IMR-90 (cell line): ENCODE data around the gene POLR2I. TPM values are rescaled to one million over a fixed set of nuclear protein-coding genes. Genes with fewer than 3 reads are reported as not detected.

Experiments used
- ATAC-seq: fragments of 200-7000 bp; cut with Tn5 transposase; 2 replicates; pipeline ENCODE4 v1.9.1; 2020; ENCODE audit warnings: low read depth, mild to moderate bottlenecking, moderate library complexity
- BruUV-seq: library from RNA; stranded (reverse); fragments of 400-500 nt; replicated peaks from 2 replicates; lab custom pipeline; 2021; lab: Mats Ljungman, UMichigan
- CTCF ChIA-PET: fragments of 300-600 bp; formaldehyde crosslinking; extraction: SDS; loops from one replicate; lab custom pipeline; 2021; ENCODE audit warnings: antibody characterized with exemption; lab: Yijun Ruan, JAX
- POLR2A ChIA-PET: fragments of 300-600 bp; sonication (Branson Sonifier 250); formaldehyde crosslinking; loops from one replicate; lab custom pipeline; 2022; ENCODE audit warnings: antibody characterized with exemption; ENCODE audit not compliant: unreplicated experiment; lab: Charles Lee
- DNase-seq: peaks from one replicate; pipeline ENCODE4 v3.0.0; 2013
- H2AFZ ChIP-seq: replicated peaks from 2 replicates; pipeline ENCODE3; 2013; ENCODE audit warnings: low read length, mild to moderate bottlenecking; ENCODE audit not compliant: poor library complexity
- H2AK5ac ChIP-seq: 2 replicates; pipeline ENCODE4 v1.6.1; 2013; ENCODE audit warnings: low read depth, low read length, inconsistent platforms
- H2AK9ac ChIP-seq: replicated peaks from 2 replicates; pipeline ENCODE3; 2013; ENCODE audit warnings: mild to moderate bottlenecking, low read depth, low read length, moderate library complexity; ENCODE audit not compliant: poor library complexity
- H2BK120ac ChIP-seq: 2 replicates; pipeline ENCODE4 v1.6.1; 2013; ENCODE audit warnings: low read depth, low read length, inconsistent platforms
- H2BK15ac ChIP-seq: 3 replicates; pipeline ENCODE4 v1.6.1; 2013; ENCODE audit warnings: low read depth, low read length, inconsistent platforms
- H2BK20ac ChIP-seq: 2 replicates; pipeline ENCODE4 v1.6.1; 2013; ENCODE audit warnings: low read depth, mild to moderate bottlenecking, inconsistent platforms, low read length, moderate library complexity
- H2BK5ac ChIP-seq: 2 replicates; pipeline ENCODE4 v1.6.1; 2013; ENCODE audit warnings: mild to moderate bottlenecking, low read depth, low read length, inconsistent platforms; ENCODE audit not compliant: poor library complexity, severe bottlenecking
- H3K14ac ChIP-seq: replicated peaks from 2 replicates; pipeline ENCODE4 v1.6.1; 2013; ENCODE audit warnings: low read depth, low read length, inconsistent platforms
- H3K18ac ChIP-seq: 2 replicates; pipeline ENCODE4 v1.6.1; 2013; ENCODE audit warnings: low read depth, low read length, control low read depth
- H3K23ac ChIP-seq: 2 replicates; pipeline ENCODE4 v1.6.1; 2013; ENCODE audit warnings: low read depth, low read length, inconsistent platforms
- H3K27ac ChIP-seq: 2 replicates; pipeline ENCODE4 v1.5.1; 2013; ENCODE audit warnings: mild to moderate bottlenecking, control low read depth, low read length; ENCODE audit not compliant: insufficient read depth
- H3K27me3 ChIP-seq: 2 replicates; pipeline ENCODE4 v1.6.1; 2013; ENCODE audit warnings: low read length; ENCODE audit not compliant: control insufficient read depth, insufficient read depth
- H3K36me3 ChIP-seq: 2 replicates; pipeline ENCODE4 v1.6.1; 2013; ENCODE audit warnings: low read length, mixed read lengths; ENCODE audit not compliant: control insufficient read depth, insufficient read depth
- H3K4ac ChIP-seq: 2 replicates; pipeline ENCODE4 v1.6.1; 2013; ENCODE audit warnings: low read depth, low read length, inconsistent platforms
- H3K4me1 ChIP-seq: 2 replicates; pipeline ENCODE4 v1.6.1; 2013; ENCODE audit warnings: low read length, mixed read lengths; ENCODE audit not compliant: control insufficient read depth, insufficient read depth
- H3K4me2 ChIP-seq: 2 replicates; pipeline ENCODE4 v1.6.1; 2013; ENCODE audit warnings: low read depth, mild to moderate bottlenecking, control low read depth, low read length, moderate library complexity
- H3K4me3 ChIP-seq: 2 replicates; pipeline ENCODE4 v1.5.1; 2013; ENCODE audit warnings: low read depth, mild to moderate bottlenecking, control low read depth, low read length, moderate library complexity; ENCODE audit not compliant: insufficient read depth
- H3K56ac ChIP-seq: 2 replicates; pipeline ENCODE4 v1.6.1; 2013; ENCODE audit warnings: low read length, inconsistent platforms; ENCODE audit not compliant: insufficient read depth; ENCODE audit errors: extremely low read depth
- H3K79me1 ChIP-seq, 2 experiments: 2 replicates each; pipeline ENCODE4 v1.6.1; 2013; ENCODE audit warnings: low read length in 2 of 2, inconsistent platforms in 1 of 2, low read depth in 1 of 2
- H3K9ac ChIP-seq: 2 replicates; pipeline ENCODE4 v1.6.1; 2013; ENCODE audit warnings: low read depth, low read length, control low read depth
- H3K9me1 ChIP-seq: 2 replicates; pipeline ENCODE4 v1.6.1; 2013; ENCODE audit warnings: low read length, inconsistent platforms; ENCODE audit not compliant: insufficient read depth
- H3K9me3 ChIP-seq: 2 replicates; pipeline ENCODE4 v1.6.1; 2013; ENCODE audit warnings: low read length; ENCODE audit not compliant: control insufficient read depth, insufficient read depth
- H4K20me1 ChIP-seq: 2 replicates; pipeline ENCODE4 v1.6.1; 2013; ENCODE audit warnings: low read length, inconsistent platforms; ENCODE audit not compliant: insufficient read depth
- H4K5ac ChIP-seq: 2 replicates; pipeline ENCODE4 v1.6.1; 2013; ENCODE audit warnings: mild to moderate bottlenecking, low read depth, low read length, control low read depth
- H4K8ac ChIP-seq, 2 experiments: 2 replicates each; pipeline ENCODE4 v1.6.1; 2013; ENCODE audit warnings: low read depth in 2 of 2, low read length in 2 of 2, control low read depth in 1 of 2, inconsistent platforms in 1 of 2
- H4K91ac ChIP-seq: 2 replicates; pipeline ENCODE4 v1.6.1; 2013; ENCODE audit warnings: low read depth, low read length, inconsistent platforms; ENCODE audit not compliant: insufficient read depth
- BHLHE40 ChIP-seq: fragments of 150-350 bp; IDR thresholded peaks from 2 replicates; pipeline ENCODE4 v1.6.1; 2016; ENCODE audit warnings: mild to moderate bottlenecking, low read depth, low read length
- CEBPB ChIP-seq: IDR thresholded peaks from 2 replicates; pipeline ENCODE4 v1.6.1; 2012; ENCODE audit warnings: low read depth, low read length, improper control_type of control experiment
- CHD1 ChIP-seq: IDR thresholded peaks from 2 replicates; pipeline ENCODE4 v1.6.1; 2012; ENCODE audit warnings: low read depth, low read length, improper control_type of control experiment
- FOS ChIP-seq: fragments of 150-350 bp; IDR thresholded peaks from 2 replicates; pipeline ENCODE4 v1.6.1; 2016; ENCODE audit warnings: low read depth, low read length
- MAFK ChIP-seq: IDR thresholded peaks from 2 replicates; pipeline ENCODE4 v1.6.1; 2012; ENCODE audit warnings: low read depth, low read length, improper control_type of control experiment
- MAZ ChIP-seq: IDR thresholded peaks from 2 replicates; pipeline ENCODE4 v1.6.1; 2012; ENCODE audit warnings: low read depth, mild to moderate bottlenecking, low read length, improper control_type of control experiment, moderate library complexity, borderline replicate concordance
- MXI1 ChIP-seq: IDR thresholded peaks from 2 replicates; pipeline ENCODE4 v1.6.1; 2012; ENCODE audit warnings: low read depth, mild to moderate bottlenecking, low read length, moderate library complexity, borderline replicate concordance
- NFE2L2 ChIP-seq: fragments of 150-350 bp; IDR thresholded peaks from 2 replicates; pipeline ENCODE4 v1.6.1; 2016; ENCODE audit warnings: low read depth, mild to moderate bottlenecking, low read length
- POLR2A ChIP-seq: IDR thresholded peaks from 2 replicates; pipeline ENCODE4 v1.6.1; 2012; ENCODE audit warnings: mild to moderate bottlenecking, low read depth, low read length
- RAD21 ChIP-seq: IDR thresholded peaks from 2 replicates; pipeline ENCODE4 v1.6.1; 2012; ENCODE audit warnings: low read length, improper control_type of control experiment
- RCOR1 ChIP-seq: IDR thresholded peaks from 2 replicates; pipeline ENCODE4 v1.6.1; 2012; ENCODE audit warnings: mild to moderate bottlenecking, low read length, improper control_type of control experiment; ENCODE audit not compliant: insufficient replicate concordance
- RFX5 ChIP-seq: IDR thresholded peaks from 2 replicates; pipeline ENCODE4 v1.8.0; 2012; ENCODE audit warnings: low read depth, mild to moderate bottlenecking, low read length, moderate library complexity
- SMC3 ChIP-seq: fragments of 150-350 bp; IDR thresholded peaks from 2 replicates; pipeline ENCODE4 v1.6.1; 2016; ENCODE audit warnings: low read depth, mild to moderate bottlenecking, antibody characterized with exemption, low read length, moderate library complexity
- WGBS, 2 experiments: methylation state at CpG; one replicate each; pipeline versions ENCODE4 v1.1.5 to v1.1.7; 2013; ENCODE audit warnings: missing lambda C conversion rate in 2 of 2; ENCODE audit not compliant: insufficient read length in 1 of 2; ENCODE audit errors: extremely low coverage in 2 of 2; 5-methylcytosine and 5-hydroxymethylcytosine counted together
- dilution Hi-C: fragments of 300-500 bp; cut with HindIII; formaldehyde crosslinking; loops from one replicate; pipeline ENCODE4 v1.14.3; 2018; ENCODE audit warnings: low sequenced_read_pairs; ENCODE audit not compliant: unreplicated experiment
- in situ Hi-C: fragments of 300-500 bp; cut with MboI; formaldehyde crosslinking; loops from 3 replicates; pipeline ENCODE4 v1.14.3; 2019; ENCODE audit warnings: low sequenced_read_pairs, inconsistent platforms, mixed read lengths
- intact Hi-C: fragments of 100-400 bp; cut with micrococcal nuclease; formaldehyde crosslinking; loops from 2 replicates; pipeline ENCODE4 v1.10.0; 2022
- polyA plus RNA-seq, 3 experiments: library from polyadenylated mRNA; depleted of rRNA; stranded (reverse); fragments of >200 nt; gene quantifications; 2 replicates each; pipeline ENCODE4 v1.2.3, GENCODE V29; 2012; ENCODE audit warnings: low replicate concordance in 1 of 3
- total RNA-seq: library from RNA; depleted of rRNA; stranded (reverse); fragments of >200 nt; gene quantifications from 2 replicates; pipeline ENCODE4 v1.2.3, GENCODE V29; 2012
- TF ChIP-seq, protein P1 (sequence below): fragments of 150-350 bp; IDR thresholded peaks from 2 replicates; pipeline ENCODE4 v1.6.1; 2016; ENCODE audit warnings: low read depth, mild to moderate bottlenecking, low read length, moderate library complexity, borderline replicate concordance
- TF ChIP-seq, protein P2 (sequence below): conservative IDR thresholded peaks from 2 replicates; pipeline ENCODE4 v1.5.1; 2012; ENCODE audit warnings: mild to moderate bottlenecking, low read depth, low read length, improper control_type of control experiment
- TF ChIP-seq, protein P3 (sequence below): fragments of 150-350 bp; IDR thresholded peaks from 2 replicates; pipeline ENCODE4 v1.6.1; 2017; ENCODE audit warnings: mild to moderate bottlenecking, antibody characterized with exemption, low read length, low read depth

POLR2I gene
- total and polyA plus RNA-seq, 2 of the 4 experiments (the other 2 are of a cell fraction): 35.8 to 59.7 TPM

DNA sequence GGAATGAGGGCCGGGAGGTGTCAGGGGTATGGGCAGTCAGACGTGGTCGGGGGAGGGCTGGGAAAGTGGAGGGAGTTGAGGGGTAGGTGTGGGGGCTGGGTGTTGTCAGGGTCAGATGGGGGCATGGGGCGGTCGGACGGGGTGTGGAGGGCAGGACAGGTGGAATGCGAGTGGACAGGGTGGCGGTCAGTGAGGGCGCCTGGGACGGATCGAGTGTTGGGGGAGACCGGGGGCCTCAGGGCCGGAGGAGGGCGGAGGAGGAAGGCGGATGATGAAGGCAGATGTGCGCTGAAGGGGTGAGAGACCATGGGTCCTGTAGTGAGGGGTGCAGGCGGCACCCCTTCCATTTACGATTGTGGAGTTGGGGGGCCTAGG is 6.3 kb upstream of the POLR2I start:
- Histone ChIP-seq H3K56ac (no peak overlapping the region), H3K14ac (no peak overlapping the region), H3K36me3 (peaks cover 42% of the 10 kb centered on the region), H2AFZ (no peak overlapping the region), H2BK5ac (no peak overlapping the region), H3K23ac (no peak overlapping the region), H3K4me1 (peaks cover 4% of the 10 kb centered on the region), H3K4me3 (no peak overlapping the region), H4K5ac (no peak overlapping the region), H3K9me3 (no peaks in the 10 kb centered on the region), H2BK20ac (no peak overlapping the region), H2BK15ac (no peak overlapping the region), H3K27ac (no peak overlapping the region), H3K9me1 (0 out of 2 replicates have a peak, but pooled peaks cover 5% of the 10 kb centered on the region), H4K8ac (no peak overlapping the region), H3K27me3 (no peaks in the 10 kb centered on the region), H2BK120ac (no peak overlapping the region), H2AK5ac (no peak overlapping the region), H3K4me2 (no peak overlapping the region), H4K20me1 (peaks cover 12% of the 10 kb centered on the region), H3K9ac (no peak overlapping the region), H3K4ac (no peak overlapping the region), H3K79me1 (peaks cover 9 to 43% of the 10 kb centered on the region in 2 experiments), H4K91ac (no peak overlapping the region), H2AK9ac (no peak overlapping the region), H3K18ac (no peak overlapping the region)
- TF ChIP-seq FOS (no peak), MXI1 (no peak), CEBPB (no peak), CHD1 (no peak), MAFK (no peak), MAZ (no peak), SMC3 (no peak), RAD21 (no peak), BHLHE40 (no peak), NFE2L2 (no peak), RFX5 (no peak), RCOR1 (no peak), POLR2A (no peak)
- TF ChIP-seq, protein P1, sequence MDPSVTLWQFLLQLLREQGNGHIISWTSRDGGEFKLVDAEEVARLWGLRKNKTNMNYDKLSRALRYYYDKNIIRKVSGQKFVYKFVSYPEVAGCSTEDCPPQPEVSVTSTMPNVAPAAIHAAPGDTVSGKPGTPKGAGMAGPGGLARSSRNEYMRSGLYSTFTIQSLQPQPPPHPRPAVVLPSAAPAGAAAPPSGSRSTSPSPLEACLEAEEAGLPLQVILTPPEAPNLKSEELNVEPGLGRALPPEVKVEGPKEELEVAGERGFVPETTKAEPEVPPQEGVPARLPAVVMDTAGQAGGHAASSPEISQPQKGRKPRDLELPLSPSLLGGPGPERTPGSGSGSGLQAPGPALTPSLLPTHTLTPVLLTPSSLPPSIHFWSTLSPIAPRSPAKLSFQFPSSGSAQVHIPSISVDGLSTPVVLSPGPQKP: no peak
- TF ChIP-seq, protein P2, sequence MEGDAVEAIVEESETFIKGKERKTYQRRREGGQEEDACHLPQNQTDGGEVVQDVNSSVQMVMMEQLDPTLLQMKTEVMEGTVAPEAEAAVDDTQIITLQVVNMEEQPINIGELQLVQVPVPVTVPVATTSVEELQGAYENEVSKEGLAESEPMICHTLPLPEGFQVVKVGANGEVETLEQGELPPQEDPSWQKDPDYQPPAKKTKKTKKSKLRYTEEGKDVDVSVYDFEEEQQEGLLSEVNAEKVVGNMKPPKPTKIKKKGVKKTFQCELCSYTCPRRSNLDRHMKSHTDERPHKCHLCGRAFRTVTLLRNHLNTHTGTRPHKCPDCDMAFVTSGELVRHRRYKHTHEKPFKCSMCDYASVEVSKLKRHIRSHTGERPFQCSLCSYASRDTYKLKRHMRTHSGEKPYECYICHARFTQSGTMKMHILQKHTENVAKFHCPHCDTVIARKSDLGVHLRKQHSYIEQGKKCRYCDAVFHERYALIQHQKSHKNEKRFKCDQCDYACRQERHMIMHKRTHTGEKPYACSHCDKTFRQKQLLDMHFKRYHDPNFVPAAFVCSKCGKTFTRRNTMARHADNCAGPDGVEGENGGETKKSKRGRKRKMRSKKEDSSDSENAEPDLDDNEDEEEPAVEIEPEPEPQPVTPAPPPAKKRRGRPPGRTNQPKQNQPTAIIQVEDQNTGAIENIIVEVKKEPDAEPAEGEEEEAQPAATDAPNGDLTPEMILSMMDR: no peak
- TF ChIP-seq, protein P3, sequence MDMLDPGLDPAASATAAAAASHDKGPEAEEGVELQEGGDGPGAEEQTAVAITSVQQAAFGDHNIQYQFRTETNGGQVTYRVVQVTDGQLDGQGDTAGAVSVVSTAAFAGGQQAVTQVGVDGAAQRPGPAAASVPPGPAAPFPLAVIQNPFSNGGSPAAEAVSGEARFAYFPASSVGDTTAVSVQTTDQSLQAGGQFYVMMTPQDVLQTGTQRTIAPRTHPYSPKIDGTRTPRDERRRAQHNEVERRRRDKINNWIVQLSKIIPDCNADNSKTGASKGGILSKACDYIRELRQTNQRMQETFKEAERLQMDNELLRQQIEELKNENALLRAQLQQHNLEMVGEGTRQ: no peak
- DNase-seq: no peak
- ChIA-PET CTCF (no interaction called here), POLR2A (no interaction called here)
- BruUV-seq: no TSS peak
- intact Hi-C loops: no loop called here
- ATAC-seq: no peak
- 100% methylated on average over 3 of the region's 18 CpGs; no CpG with 5 or more reads in 1 of the 2 experiments for WGBS, 2 experiments
- dilution Hi-C loops: no loop called here
- in situ Hi-C loops: no loop called here
